IPS DF 6.9 (cell line): ENCODE results near the gene NBEAL1.

Source experiments
- DNase-seq: peaks from one replicate; pipeline ENCODE4 v3.0.0-alpha.2; 2013; ENCODE audit warnings: low read depth, low spot score
- H3K27ac ChIP-seq: one replicate; pipeline ENCODE4 v1.5.1; 2013; ENCODE audit warnings: low read length, control low read depth
- H3K27me3 ChIP-seq: 2 replicates; pipeline ENCODE4 v1.6.1; 2013; ENCODE audit warnings: mild to moderate bottlenecking, low read length; ENCODE audit not compliant: control insufficient read depth, insufficient read depth
- H3K36me3 ChIP-seq: 2 replicates; pipeline ENCODE4 v1.6.1; 2013; ENCODE audit warnings: low read length; ENCODE audit not compliant: control insufficient read depth, insufficient read depth
- H3K4me1 ChIP-seq: 2 replicates; pipeline ENCODE4 v1.6.1; 2013; ENCODE audit warnings: low read length; ENCODE audit not compliant: control insufficient read depth, insufficient read depth
- H3K4me3 ChIP-seq: 2 replicates; pipeline ENCODE4 v1.5.1; 2013; ENCODE audit warnings: mild to moderate bottlenecking, low read length
- H3K9me3 ChIP-seq: 2 replicates; pipeline ENCODE4 v1.6.1; 2013; ENCODE audit warnings: low read length, inconsistent platforms; ENCODE audit not compliant: control insufficient read depth, insufficient read depth
- WGBS: extraction: QIAGEN DNeasy Blood & Tissue Kit; methylation state at CpG from one replicate; pipeline ENCODE4 v1.1.7; 2013; ENCODE audit warnings: mixed read lengths, missing lambda C conversion rate; ENCODE audit not compliant: insufficient read length, insufficient coverage; 5-methylcytosine and 5-hydroxymethylcytosine counted together

The NBEAL1 gene

GRCh38 chr2:203016716-203017115 lies 2.0 kb downstream of the NBEAL1 start:
- Histone ChIP-seq H3K9me3 (no peaks in the 10 kb centered on the region), H3K4me1 (no peaks in the 10 kb centered on the region), H3K27me3 (no peaks in the 10 kb centered on the region), H3K4me3 (no peak overlapping the region), H3K36me3 (no peaks in the 10 kb centered on the region), H3K27ac (no peak overlapping the region)
- no peak for DNase-seq
- no CpG with 5 or more reads among the region's 3 CpGs for WGBS

GRCh38 chr2:203018181-203018580 lies 3.5 kb downstream of the NBEAL1 start:
- H3K36me3 ChIP-seq, result no peaks in the 10 kb centered on the region
- WGBS, result no CpG with 5 or more reads among the region's 1 CpG
- no peak overlapping the region for H3K4me3 ChIP-seq
- no peaks in the 10 kb centered on the region for H3K9me3 ChIP-seq
- H3K27me3 ChIP-seq, result no peaks in the 10 kb centered on the region
- H3K27ac ChIP-seq, result no peak overlapping the region
- DNase-seq, result no peak
- H3K4me1 ChIP-seq, result no peaks in the 10 kb centered on the region

- no CpG with 5 or more reads among the region's 2 CpGs for WGBS
- Histone ChIP-seq H3K4me3 (no peak overlapping the region), H3K36me3 (no peaks in the 10 kb centered on the region), H3K9me3 (no peaks in the 10 kb centered on the region), H3K4me1 (no peaks in the 10 kb centered on the region), H3K27ac (no peak overlapping the region), H3K27me3 (no peaks in the 10 kb centered on the region)
- no peak for DNase-seq
Observed at GRCh38 chr2:203019142-203019541, 4.5 kb downstream of the NBEAL1 start.

GRCh38 chr2:203021991-203022390 lies 7.3 kb downstream of the NBEAL1 start:
- no peak overlapping the region for H3K27ac ChIP-seq
- WGBS, result no CpG with 5 or more reads among the region's 4 CpGs

GRCh38 chr2:203022751-203023150 lies 8.1 kb downstream of the NBEAL1 start:
- no peaks in the 10 kb centered on the region for H3K4me1 ChIP-seq
- no peak overlapping the region for H3K27ac ChIP-seq
- no CpG with 5 or more reads among the region's 1 CpG for WGBS
- H3K9me3 ChIP-seq, result no peaks in the 10 kb centered on the region
- no peaks in the 10 kb centered on the region for H3K27me3 ChIP-seq
- no peak overlapping the region for H3K4me3 ChIP-seq
- DNase-seq, result no peak
- H3K36me3 ChIP-seq, result no peaks in the 10 kb centered on the region

More at GRCh38 chr2:203021991-203022390, 7.3 kb downstream of the NBEAL1 start:
- no peaks in the 10 kb centered on the region for H3K9me3 ChIP-seq
- H3K4me3 ChIP-seq, result no peak overlapping the region
- H3K27me3 ChIP-seq, result no peaks in the 10 kb centered on the region
- H3K36me3 ChIP-seq, result no peaks in the 10 kb centered on the region
- H3K4me1 ChIP-seq, result no peaks in the 10 kb centered on the region
- no peak for DNase-seq

- DNase-seq, result no peak
- Histone ChIP-seq H3K4me3 (no peak overlapping the region), H3K27me3 (no peaks in the 10 kb centered on the region), H3K4me1 (no peaks in the 10 kb centered on the region), H3K27ac (no peak overlapping the region), H3K36me3 (no peaks in the 10 kb centered on the region), H3K9me3 (no peaks in the 10 kb centered on the region)
Observed at GRCh38 chr2:203025592-203025991, 10.9 kb downstream of the NBEAL1 start.

- Histone ChIP-seq H3K4me1 (no peaks in the 10 kb centered on the region), H3K9me3 (no peaks in the 10 kb centered on the region), H3K36me3 (no peaks in the 10 kb centered on the region), H3K27me3 (no peaks in the 10 kb centered on the region), H3K27ac (no peak overlapping the region), H3K4me3 (no peak overlapping the region)
- no CpG with 5 or more reads among the region's 2 CpGs for WGBS
- DNase-seq, result no peak
Observed at GRCh38 chr2:203030545-203030944, 15.9 kb downstream of the NBEAL1 start.

GRCh38 chr2:203030991-203031390 lies 16.3 kb downstream of the NBEAL1 start:
- no peak overlapping the region for H3K4me3 ChIP-seq
- no peaks in the 10 kb centered on the region for H3K36me3 ChIP-seq
- DNase-seq, result no peak
- WGBS, result no CpG with 5 or more reads among the region's 5 CpGs
- no peaks in the 10 kb centered on the region for H3K4me1 ChIP-seq
- no peak overlapping the region for H3K27ac ChIP-seq
- H3K9me3 ChIP-seq, result no peaks in the 10 kb centered on the region
- no peaks in the 10 kb centered on the region for H3K27me3 ChIP-seq

- H3K4me1 ChIP-seq, result no peaks in the 10 kb centered on the region
- H3K36me3 ChIP-seq, result no peaks in the 10 kb centered on the region
- no peaks in the 10 kb centered on the region for H3K27me3 ChIP-seq
- H3K27ac ChIP-seq, result no peak overlapping the region
- no peak overlapping the region for H3K4me3 ChIP-seq
- DNase-seq, result no peak
- no peaks in the 10 kb centered on the region for H3K9me3 ChIP-seq
Observed at GRCh38 chr2:203033395-203033794, 18.7 kb downstream of the NBEAL1 start.

- Histone ChIP-seq H3K9me3 (no peaks in the 10 kb centered on the region), H3K36me3 (no peaks in the 10 kb centered on the region), H3K27ac (no peak overlapping the region), H3K27me3 (no peaks in the 10 kb centered on the region), H3K4me3 (no peak overlapping the region), H3K4me1 (no peaks in the 10 kb centered on the region)
- no peak for DNase-seq
- no CpG with 5 or more reads among the region's 3 CpGs for WGBS
Observed at GRCh38 chr2:203035879-203036470, 21.3 kb downstream of the NBEAL1 start.

GRCh38 chr2:203037026-203037425 lies 22.4 kb downstream of the NBEAL1 start:
- WGBS, result no CpG with 5 or more reads among the region's 2 CpGs
- H3K4me1 ChIP-seq, result no peaks in the 10 kb centered on the region
- H3K9me3 ChIP-seq, result no peaks in the 10 kb centered on the region
- H3K27ac ChIP-seq, result no peak overlapping the region
- no peak for DNase-seq
- no peaks in the 10 kb centered on the region for H3K27me3 ChIP-seq
- H3K4me3 ChIP-seq, result no peak overlapping the region
- H3K36me3 ChIP-seq, result no peaks in the 10 kb centered on the region
